T follicular helper cell (primary cell): ENCODE results near the gene STARD7.
A peak's percentile ranks its signal among the peaks of the same experiment; 100 is the strongest.

Source experiments
- DNase-seq: peaks from one replicate; pipeline ENCODE4 v3.0.0-alpha.2; 2020; ENCODE audit warnings: low read depth

Gene STARD7

GRCh38 chr2:96197546-96198255 is 10.9 kb downstream of the STARD7 start:
- no peak for DNase-seq

DNA sequence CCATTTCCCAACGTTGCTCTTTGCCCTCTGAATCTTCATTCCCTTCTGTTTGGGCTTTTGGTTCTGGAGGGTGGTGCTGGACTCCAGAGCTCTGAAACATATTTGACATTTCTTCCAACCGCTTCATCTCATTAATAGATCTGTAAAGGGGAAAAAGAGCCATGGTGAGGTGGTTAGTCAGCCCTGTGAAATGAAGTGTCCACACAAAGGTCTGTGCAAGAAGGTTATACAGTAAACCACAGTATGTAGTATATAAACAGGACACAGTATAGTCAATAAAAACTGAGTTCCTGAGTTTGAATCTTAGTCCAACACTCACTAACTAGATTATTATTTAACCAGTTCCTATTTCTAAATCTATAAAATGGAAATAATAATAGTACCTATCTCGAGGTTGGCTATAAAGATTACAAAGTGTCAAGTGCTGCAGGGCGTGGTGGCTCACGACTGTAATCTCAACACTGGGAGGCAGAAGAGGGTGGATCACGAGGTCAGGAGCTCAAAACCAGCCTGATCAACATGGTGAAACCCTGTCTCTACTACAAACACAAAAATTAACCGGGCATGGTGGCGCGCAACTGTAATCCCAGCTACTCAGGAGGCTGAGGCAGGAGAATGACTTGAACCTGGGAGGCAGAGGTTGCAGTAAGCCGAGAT is 13.1 kb downstream of the STARD7 start:
- no peak for DNase-seq

- no peak for DNase-seq
Measured at GRCh38 chr2:96191937-96192670, 16.5 kb downstream of the STARD7 start.

- no peak for DNase-seq
Measured at GRCh38 chr2:96188821-96189526, 19.7 kb downstream of the STARD7 start.

- DNase-seq = no peak
Measured at GRCh38 chr2:96186562-96186961, 22.1 kb downstream of the STARD7 start.

DNA sequence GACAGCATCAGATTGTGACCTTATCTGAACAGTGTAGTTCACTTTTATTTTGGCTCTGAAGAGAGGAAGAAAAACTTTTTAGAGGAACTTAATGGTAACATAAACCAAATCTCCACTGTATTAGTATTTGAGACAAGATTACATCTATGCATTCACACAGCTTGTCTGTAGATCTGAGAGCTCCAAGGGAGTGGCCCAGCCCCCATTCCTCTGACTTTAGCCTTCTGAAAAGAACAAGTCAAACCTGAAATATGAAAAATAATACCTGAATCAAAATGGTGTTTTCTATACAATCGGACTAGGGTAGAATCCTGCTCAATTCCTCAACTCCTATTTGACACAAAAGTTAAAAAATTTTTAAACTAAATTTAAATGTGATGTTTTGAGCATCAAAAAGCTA is 23.1 kb downstream of the STARD7 start:
- DNase-seq = no peak

DNA sequence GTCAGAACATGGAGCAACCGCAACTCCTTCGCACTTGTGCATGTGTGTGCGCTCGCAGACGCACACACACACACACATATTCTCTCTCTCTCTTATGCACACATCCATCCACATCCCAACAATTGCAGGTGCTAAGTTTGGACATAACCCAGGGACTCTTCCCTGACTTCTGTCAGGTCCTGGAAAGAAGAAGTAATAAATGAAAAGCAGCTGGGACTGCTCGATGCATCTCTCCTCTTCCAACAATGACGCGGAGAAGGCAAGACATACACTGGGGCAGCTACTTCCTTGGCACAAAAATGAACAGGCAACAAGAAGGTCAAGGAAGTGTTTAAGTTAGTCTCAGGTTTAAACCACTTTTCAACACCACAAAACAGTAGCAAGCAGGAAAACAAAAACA is 23.6 kb downstream of the STARD7 start:
- DNase-seq = no peak

DNA sequence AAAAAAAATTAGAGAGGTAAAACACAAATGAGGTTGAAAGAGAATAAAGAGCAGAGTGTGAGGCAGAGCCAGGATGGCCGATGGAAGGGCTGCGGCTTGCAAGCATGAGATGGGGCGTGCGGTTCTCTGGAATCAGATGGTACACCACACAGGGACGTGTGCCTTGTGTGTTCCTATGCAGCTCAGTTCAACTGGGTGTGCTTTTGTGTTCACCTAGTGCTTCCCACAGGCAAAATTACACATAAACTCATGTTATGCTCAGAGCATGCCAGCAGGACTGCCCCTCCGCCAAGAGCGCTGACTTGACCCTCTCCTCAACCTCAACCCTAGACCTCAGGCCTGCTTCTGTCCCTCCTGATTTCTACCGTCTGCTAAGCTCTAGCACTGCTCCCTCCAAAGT is 24.4 kb downstream of the STARD7 start:
- DNase-seq = no peak

DNA sequence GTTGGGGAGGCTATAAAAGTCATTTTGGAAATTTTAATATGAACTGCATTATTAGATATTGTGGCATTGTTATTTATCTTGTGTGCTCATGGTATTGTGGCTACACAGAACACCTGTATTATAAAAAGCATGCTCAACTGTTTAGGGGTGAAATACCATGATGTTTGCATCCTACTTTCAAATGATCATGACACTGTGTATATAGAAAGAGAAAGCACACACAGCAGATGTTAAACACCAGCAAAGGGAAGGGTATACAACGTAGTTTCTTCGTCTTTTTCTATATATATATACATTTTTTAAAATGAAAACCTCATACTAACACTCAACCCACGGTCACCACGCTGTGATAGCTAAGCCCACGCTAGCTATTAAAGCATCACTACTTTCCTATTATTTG is 27.1 kb downstream of the STARD7 start:
- DNase-seq = no peak

DNA sequence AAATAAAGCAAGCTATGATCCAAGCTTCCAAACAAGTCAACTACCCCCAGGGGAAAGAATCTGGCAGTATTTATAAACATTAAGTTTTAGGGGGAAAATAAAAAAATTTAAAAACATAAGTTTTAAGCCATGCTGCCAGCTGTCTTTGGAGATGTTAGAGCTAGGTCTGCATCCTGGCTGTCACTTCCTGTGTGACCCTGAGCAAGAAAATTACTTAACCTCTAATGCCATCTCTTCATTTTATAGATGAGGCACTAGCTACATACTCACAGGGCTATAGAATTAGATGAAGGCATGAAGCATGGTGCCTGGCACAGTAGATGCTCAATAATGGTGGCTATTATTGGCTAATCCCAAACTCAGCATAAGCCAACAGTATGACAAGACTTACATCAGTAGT is 28.1 kb downstream of the STARD7 start:
- DNase-seq = no peak

- DNase-seq = no peak
Measured at GRCh38 chr2:96180002-96180401, 28.6 kb downstream of the STARD7 start.

GRCh38 chr2:96176661-96177060 is 32.0 kb downstream of the STARD7 start:
- no peak for DNase-seq

DNA sequence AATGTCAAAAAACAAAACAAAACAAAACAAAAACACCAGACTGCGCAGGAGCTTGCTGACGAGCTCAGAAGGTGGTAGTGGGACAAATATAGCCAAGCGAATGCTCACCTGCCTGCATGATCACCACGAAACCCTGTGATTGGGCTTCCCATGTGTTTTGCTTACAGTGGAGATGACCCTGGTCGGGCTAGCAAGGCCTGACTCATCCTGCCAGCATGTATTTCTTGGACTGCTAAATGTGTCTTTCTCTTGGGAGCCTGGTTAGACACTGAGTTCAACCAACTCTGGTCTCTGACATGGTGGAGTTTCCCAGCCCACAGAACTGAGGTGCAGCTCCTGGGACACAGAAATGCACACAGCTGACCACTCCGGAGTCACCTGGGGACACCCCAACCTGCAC is 32.7 kb downstream of the STARD7 start:
- no peak for DNase-seq

GRCh38 chr2:96174251-96175144 is 34.1 kb downstream of the STARD7 start:
- peak; percentile 73 for DNase-seq

DNA sequence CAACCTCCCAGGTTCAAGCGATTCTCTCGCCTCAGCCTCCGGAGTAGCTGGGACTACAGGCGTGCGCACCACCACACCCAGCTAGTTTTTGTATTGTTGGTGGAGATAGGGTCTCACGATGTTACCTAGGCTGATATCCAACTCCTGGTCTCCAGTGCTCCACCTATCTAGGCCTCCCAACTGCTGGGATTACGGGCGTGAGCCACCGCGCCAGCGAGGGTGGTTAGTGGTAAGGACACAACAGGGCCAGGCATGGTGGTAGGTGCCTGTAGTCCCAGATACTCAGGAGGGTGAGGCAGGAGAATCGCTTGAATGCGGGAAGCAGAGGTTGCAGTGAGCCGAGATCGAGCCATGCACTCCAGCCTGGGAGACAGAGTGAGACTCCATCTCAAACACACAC is 36.8 kb downstream of the STARD7 start:
- DNase-seq = no peak

DNA sequence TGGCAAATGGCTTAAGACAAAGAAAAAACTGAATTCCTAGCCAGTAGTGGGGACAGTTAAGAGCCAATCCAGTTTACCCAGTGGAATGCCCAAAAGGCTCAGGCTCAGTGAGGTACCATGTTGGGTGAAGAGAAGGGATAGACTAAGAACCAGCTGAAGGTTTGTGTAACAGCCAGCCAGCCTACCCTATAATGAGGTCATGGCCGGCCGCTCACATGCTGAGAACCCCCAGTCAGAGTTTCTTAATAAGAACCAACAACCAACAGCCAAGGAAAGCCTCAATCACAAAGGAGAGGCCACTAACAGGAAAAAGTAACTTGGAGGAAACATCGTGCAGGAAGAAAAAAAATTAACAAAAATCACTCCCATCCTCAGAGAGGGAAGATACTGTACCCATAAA is 38.0 kb downstream of the STARD7 start:
- no peak for DNase-seq

DNA sequence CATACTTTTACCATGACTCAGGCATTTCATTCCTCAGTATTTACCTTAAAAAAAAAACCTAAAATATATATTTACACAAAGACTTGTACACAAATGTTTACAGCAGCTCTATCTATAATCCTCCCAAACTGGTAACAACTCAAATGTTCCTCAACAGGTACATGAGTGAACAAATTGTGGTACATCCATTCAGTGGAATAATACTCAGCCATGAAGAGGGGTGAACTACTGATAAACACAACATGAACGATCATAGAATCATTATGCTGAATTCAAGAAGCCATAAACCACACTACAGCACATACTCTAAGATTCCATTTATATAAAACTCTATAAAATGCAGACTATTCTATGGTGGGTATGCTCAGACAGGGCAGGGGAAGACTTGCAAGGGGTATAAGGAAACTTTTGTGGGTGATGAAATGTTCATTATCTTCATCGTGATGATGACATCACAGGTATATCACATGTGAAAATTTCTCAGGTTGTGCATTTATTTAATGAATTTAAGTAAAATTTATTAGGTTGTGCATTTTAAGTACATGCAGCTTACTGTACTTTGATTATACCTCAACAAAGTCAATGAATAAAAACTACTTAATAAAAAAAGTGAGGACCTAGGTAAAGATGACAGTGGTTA is 38.6 kb downstream of the STARD7 start:
- DNase-seq = no peak

GRCh38 chr2:96167407-96168013 is 41.1 kb downstream of the STARD7 start:
- DNase-seq = no peak

DNA sequence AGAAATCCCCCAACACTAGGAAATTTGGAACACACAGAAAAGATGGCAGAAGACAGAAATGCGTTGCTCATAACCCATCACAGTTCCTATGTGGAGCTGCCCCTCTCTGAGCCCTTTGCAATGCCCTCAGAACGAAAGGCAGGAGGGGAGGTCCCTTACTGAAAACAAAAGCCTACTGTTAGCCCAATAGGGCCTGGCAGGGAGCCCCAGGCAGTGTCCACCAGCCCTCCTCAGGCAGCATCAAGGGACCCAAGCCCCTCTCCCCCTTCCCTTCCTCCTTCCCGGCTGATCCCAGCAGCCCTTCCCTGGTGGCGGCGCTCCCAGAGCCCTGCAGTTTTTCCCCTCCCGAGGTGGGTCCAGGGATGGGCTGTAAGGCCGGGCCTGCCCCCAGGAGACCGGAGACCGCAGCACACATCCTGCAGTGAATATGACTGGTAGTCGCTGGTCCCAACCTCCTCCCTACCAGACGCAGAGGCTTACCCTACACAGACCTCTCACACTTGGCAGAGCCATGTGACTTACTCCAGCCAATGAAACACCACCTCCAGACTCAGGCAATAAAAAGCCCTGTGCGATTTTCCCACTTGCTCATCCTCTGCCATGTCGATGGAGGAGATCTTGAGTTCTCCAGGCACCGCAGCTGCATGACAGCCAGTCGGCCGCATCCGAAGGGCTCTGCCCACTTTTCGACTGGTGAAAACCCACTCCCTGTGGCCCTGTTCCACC is 44.0 kb downstream of the STARD7 start:
- peak; percentile 36 for DNase-seq
